GM23338 (cell line): ENCODE data around the gene UBAC1.

ENCODE experiments used
- CREB1 ChIP-seq: fragments of 250-450 bp; sonication (Bioruptor Pico); IDR thresholded peaks from 2 replicates; pipeline ENCODE4 v1.5.0; 2020; ENCODE audit warnings: low read depth, mild to moderate bottlenecking, moderate library complexity
- CTCF ChIP-seq, 2 experiments: fragments of 200-600 bp in 1 of 2; sonication (generic) in 1 of 2; conservative IDR thresholded peaks; 2 replicates each; pipeline versions ENCODE4 v1.5.1 to v1.6.1; 2016 to 2017; ENCODE audit warnings: antibody characterized with exemption in 2 of 2, low read depth in 2 of 2, mild to moderate bottlenecking in 2 of 2, moderate library complexity in 1 of 2
- EZH2 ChIP-seq: fragments of 200-600 bp; sonication (generic); IDR thresholded peaks from one replicate; pipeline ENCODE4 v1.8.0; 2017; ENCODE audit warnings: antibody characterized with exemption, mild to moderate bottlenecking, low read depth; ENCODE audit not compliant: unreplicated experiment
- EZH2phosphoT487 ChIP-seq: fragments of 200-600 bp; sonication (generic); IDR thresholded peaks from one replicate; pipeline ENCODE4 v1.8.1; 2018; ENCODE audit warnings: antibody characterized with exemption; ENCODE audit not compliant: unreplicated experiment
- POLR2AphosphoS5 ChIP-seq: IDR thresholded peaks from 2 replicates; pipeline ENCODE4 v1.6.1; 2016; ENCODE audit warnings: antibody characterized with exemption, low read depth
- REST ChIP-seq: IDR thresholded peaks from one replicate; pipeline ENCODE4 v1.6.1; 2018; ENCODE audit warnings: antibody characterized with exemption; ENCODE audit not compliant: unreplicated experiment
- ZNF462 ChIP-seq: fragments of 250-450 bp; sonication (Bioruptor Pico); IDR thresholded peaks from 2 replicates; pipeline ENCODE4 v1.5.0; 2020; ENCODE audit warnings: mild to moderate bottlenecking, moderate library complexity

- TF ChIP-seq CREB1 (CRISPR knock-in tag), result no peak
- peak; percentile 43; the same call in 1 of the 2 replicates for TF ChIP-seq POLR2AphosphoS5
- no peak for TF ChIP-seq CTCF (conservative IDR thresholded peaks at IDR 0.05; ENCODE audit: low read depth in 2 of 2)
- no peak for TF ChIP-seq EZH2
- no peak for TF ChIP-seq ZNF462
- TF ChIP-seq REST, result no peak
- no peak for TF ChIP-seq EZH2phosphoT487
These were observed 31.6 kb upstream of the UBAC1 start for GRCh38 chr9:135992486-135993408.
